ENCODE measurements around the gene FKBP7. TPM values are rescaled to one million over a fixed set of nuclear protein-coding genes. Genes with fewer than 3 reads are reported as not detected.

FKBP7 gene
- total and polyA plus RNA-seq, 2 of the 8 experiments (the other 6 are each of a cell fraction or from before 2014, with no cell fraction given), result 3.6 to 7.0 TPM

DNA sequence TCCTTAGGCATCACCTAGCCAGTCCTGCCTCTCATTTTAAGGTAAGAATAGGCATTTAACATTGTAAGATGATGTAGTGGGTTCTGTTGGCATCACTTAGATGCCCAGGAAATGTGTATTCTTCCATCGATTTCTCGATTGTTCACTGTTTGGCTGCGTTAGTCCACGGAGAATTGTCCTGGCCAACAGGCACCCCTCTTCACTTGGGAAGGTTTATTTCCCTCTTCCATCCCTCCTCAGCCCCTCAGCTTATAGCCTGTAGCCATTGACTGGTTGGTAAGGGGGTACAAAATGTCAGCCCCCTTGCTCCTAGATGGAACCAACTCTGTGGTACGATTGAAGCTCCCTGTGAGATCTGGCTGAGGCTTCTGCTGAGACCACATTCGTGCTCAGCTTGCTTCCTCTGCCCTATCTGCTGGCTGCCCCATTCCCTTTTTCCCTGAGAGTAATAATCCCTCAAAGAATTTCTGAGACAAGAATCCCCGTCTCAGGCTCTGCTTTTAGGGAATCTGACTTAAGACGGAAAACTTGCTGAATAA, 45.3 kb upstream of the FKBP7 start:
- peak overlapping the region; percentile 84 for H2BK5ac ChIP-seq (ENCODE audit: low read depth, low read length)
- no peak overlapping the region for H4K91ac ChIP-seq (replicated peaks; ENCODE audit: insufficient read length, low read length)
- H3K4me2 ChIP-seq (ENCODE audit: insufficient read depth in 1 of 2, low read depth in 2 of 2, low read length in 2 of 2), result peak overlapping the region; percentile 87 to 88
- no peak overlapping the region for H2BK20ac ChIP-seq (ENCODE audit: low read length)
- peak in 1 of 2 experiments; percentile 46 for DNase-seq (ENCODE audit: low read depth in 1 of 2, low spot score in 2 of 2)
- H3K23ac ChIP-seq (ENCODE audit: insufficient read length), result no peak overlapping the region
- H3K4me1 ChIP-seq (replicated peaks in 1 of 4; ENCODE audit: control insufficient read depth in 3 of 4, insufficient read depth in 4 of 4, low read length in 3 of 4), result no peaks in the 10 kb centered on the region
- H3K56ac ChIP-seq (replicated peaks; ENCODE audit: insufficient read length, low read depth, low read length), result no peak overlapping the region
- 48% methylated on average over 8 of the region's 8 CpGs; no CpG with 5 or more reads in 1 of the 2 experiments for WGBS, 2 experiments (ENCODE audit: extremely low coverage in 1 of 2, insufficient coverage in 1 of 2, insufficient read length in 1 of 2, insufficient replicate concordance in 2 of 2, low coverage in 1 of 2, low lambda C conversion rate in 2 of 2, missing lambda C conversion rate in 1 of 2)
- H3K4me3 ChIP-seq (ENCODE audit: extremely low read depth in 1 of 4, insufficient read depth in 2 of 4, low read depth in 3 of 4, low read length in 4 of 4), result peak overlapping the region; percentile 84 to 90 (median 86)
- peaks cover 0 to 8% of the 10 kb centered on the region in 2 experiments for H4K20me1 ChIP-seq (replicated peaks in 1 of 2; ENCODE audit: control insufficient read depth in 1 of 2, insufficient read depth in 2 of 2, low read length in 2 of 2)
- no peak overlapping the region for H4K5ac ChIP-seq (ENCODE audit: insufficient read length, low read depth, low read length)
- peak overlapping the region; percentile 91; the same call in 1 of the 2 replicates for H3K18ac ChIP-seq (ENCODE audit: extremely low read depth, low read length)
- H3K23me2 ChIP-seq (ENCODE audit: low read depth, low read length), result peaks cover 7% of the 10 kb centered on the region
- H2BK12ac ChIP-seq (ENCODE audit: low read depth, low read length), result no peak overlapping the region
- no peaks in the 10 kb centered on the region for H3K27me3 ChIP-seq (replicated peaks in 1 of 4; ENCODE audit: control insufficient read depth in 3 of 4, extremely low read depth in 1 of 4, insufficient read depth in 3 of 4, low read length in 3 of 4)
- no peak overlapping the region for H3K14ac ChIP-seq (ENCODE audit: insufficient read length)
- no peak overlapping the region for H2BK15ac ChIP-seq (ENCODE audit: low read length)
- ChIA-PET CTCF (ENCODE audit: partially characterized antibody) (interaction anchor here (1.1 to 2.6 kb wide), 9 partner anchors 8 to 79 kb away, joined by 3 to 14 read pairs (median 5); no protein-coding TSS in a partner anchor), POLR2A (ENCODE audit: partially characterized antibody) (interaction anchor here (0.9 to 1.0 kb wide), 2 partner anchors 9 to 71 kb away, joined by 3 read pairs; no protein-coding TSS in a partner anchor)
- peaks cover 9% of the 10 kb centered on the region for H3K79me1 ChIP-seq (ENCODE audit: low read depth, low read length)
- peak overlapping the region; percentile 39 to 86 (median 78) for H3K9ac ChIP-seq (replicated peaks in 1 of 4; ENCODE audit: extremely low read depth in 1 of 4, low read depth in 3 of 4, low read length in 3 of 4)
- H3K36me3 ChIP-seq (ENCODE audit: control insufficient read depth in 2 of 4, insufficient read depth in 4 of 4, low read length in 3 of 4), result 0 out of 8 replicates have a peak, but pooled peaks cover 0 to 2% (median 0%) of the 10 kb centered on the region in 4 experiments
- peak overlapping the region; percentile 93; the same call in 1 of the 2 replicates for H2AFZ ChIP-seq (ENCODE audit: low read length)
- H4K8ac ChIP-seq (ENCODE audit: extremely low read depth, insufficient read depth, low read length), result no peak overlapping the region
- H2AK5ac ChIP-seq (ENCODE audit: low read depth, low read length), result 0 out of 2 replicates have a peak overlapping the region, but pooled peaks have one; percentile 32
- no peak for FAIRE-seq
- H3K4ac ChIP-seq (replicated peaks; ENCODE audit: insufficient read length, low read depth, low read length), result no peak overlapping the region
- TF ChIP-seq RBBP5 (IDR thresholded peaks at IDR 0.05; ENCODE audit: borderline replicate concordance, low read depth, low read length), result no peak
- no peak for TF ChIP-seq CHD2 (IDR thresholded peaks at IDR 0.05; ENCODE audit: low read length)
- no peak for TF ChIP-seq YY1 (IDR thresholded peaks at IDR 0.05; ENCODE audit: low read depth, low read length)
- H3K9me3 ChIP-seq (ENCODE audit: insufficient read depth in 2 of 2, low read depth in 1 of 2, low read length in 1 of 2), result no peaks in the 10 kb centered on the region
- peak overlapping the region; percentile 59; the same call in 1 of the 2 replicates for H3K27ac ChIP-seq (ENCODE audit: low read depth, low read length)
- no peak overlapping the region for H2BK120ac ChIP-seq (replicated peaks; ENCODE audit: low read depth, low read length)
- H3K79me2 ChIP-seq (ENCODE audit: control insufficient read depth in 1 of 2, insufficient read depth in 2 of 2, low read length in 2 of 2), result peaks cover 5 to 45% of the 10 kb centered on the region in 2 experiments; a peak in 3 of 4 replicates

Data from H1 (cell line).